SK-N-SH (cell line): ENCODE results near the gene SCN1B. TPM values are rescaled to one million over a fixed set of nuclear protein-coding genes. Genes with fewer than 3 reads are reported as not detected.

Experiments
- CTCF ChIA-PET: fragments of 300-600, 350-600 bp; formaldehyde crosslinking; extraction: SDS; loops from one replicate; lab custom pipeline; 2021; lab: Yijun Ruan, JAX
- POLR2A ChIA-PET: fragments of 350-600 bp; sonication (Branson Sonifier 250); formaldehyde crosslinking; extraction: SDS; loops from one replicate; lab custom pipeline; 2020; ENCODE audit warnings: antibody characterized with exemption, inconsistent platforms; lab: Yijun Ruan, JAX
- DNase-seq: peaks from one replicate; pipeline ENCODE4 v3.0.0; 2012
- H2AFZ ChIP-seq: fragments of 200-600 bp; sonication (generic); 2 replicates; pipeline ENCODE4 v1.8.1; 2016; ENCODE audit warnings: antibody characterized with exemption, mild to moderate bottlenecking, low read depth
- H3F3A ChIP-seq: fragments of 200-600 bp; sonication (generic); replicated peaks from 2 replicates; pipeline ENCODE3; 2016; ENCODE audit warnings: antibody characterized with exemption, mild to moderate bottlenecking; ENCODE audit not compliant: insufficient read depth
- H3K27ac ChIP-seq, 2 experiments: fragments of 200-500 bp in 1 of 2; fragments of 200-600 bp in 1 of 2; sonication (Bioruptor generic) in 1 of 2; sonication (generic), shearing (Covaris generic) in 1 of 2; 2 replicates each; pipeline versions ENCODE4 v1.5.1 to v1.6.1; 2014 to 2016; ENCODE audit warnings: low read depth in 2 of 2, inconsistent platforms in 1 of 2, low read length in 1 of 2, mild to moderate bottlenecking in 1 of 2, mixed read lengths in 1 of 2
- H3K27me3 ChIP-seq: fragments of 200-600 bp; sonication (generic), shearing (Covaris generic); 2 replicates; pipeline ENCODE4 v1.6.1; 2016; ENCODE audit warnings: mixed run types; ENCODE audit not compliant: insufficient read depth
- H3K36me3 ChIP-seq, 2 experiments: fragments of 200-500 bp in 1 of 2; fragments of 200-600 bp in 1 of 2; sonication (Bioruptor generic) in 1 of 2; sonication (generic) in 1 of 2; replicated peaks in 1 of 2; 2 replicates each; pipeline versions ENCODE3 to v1.5.1; 2014 to 2016; ENCODE audit warnings: low read length in 1 of 2, mild to moderate bottlenecking in 1 of 2; ENCODE audit not compliant: insufficient read depth in 2 of 2, control insufficient read depth in 1 of 2
- H3K4me1 ChIP-seq, 2 experiments: fragments of 200-500 bp in 1 of 2; fragments of 200-600 bp in 1 of 2; sonication (Bioruptor generic) in 1 of 2; sonication (generic), shearing (Covaris generic) in 1 of 2; 2 replicates each; pipeline versions ENCODE4 v1.5.1 to v1.6.1; 2014 to 2016; ENCODE audit warnings: low read depth in 1 of 2, low read length in 1 of 2, mixed run types in 1 of 2; ENCODE audit not compliant: insufficient read depth in 2 of 2, control insufficient read depth in 1 of 2
- H3K4me2 ChIP-seq: fragments of 200-600 bp; sonication (generic), shearing (Covaris generic); 2 replicates; pipeline ENCODE4 v1.6.1; 2017; ENCODE audit warnings: mixed run types
- H3K4me3 ChIP-seq, 2 experiments: fragments of 200-500 bp in 1 of 2; fragments of 200-600 bp in 1 of 2; sonication (Bioruptor generic) in 1 of 2; sonication (generic), shearing (Covaris generic) in 1 of 2; 2 replicates each; pipeline versions ENCODE4 v1.5.1 to v1.8.1; 2014 to 2016; ENCODE audit warnings: low read depth in 2 of 2, inconsistent platforms in 1 of 2, low read length in 1 of 2, mild to moderate bottlenecking in 1 of 2, mixed read lengths in 1 of 2, moderate library complexity in 1 of 2
- H3K79me2 ChIP-seq: fragments of 200-600 bp; sonication (generic); 2 replicates; pipeline ENCODE4 v1.8.1; 2017; ENCODE audit warnings: mild to moderate bottlenecking; ENCODE audit not compliant: insufficient read depth
- H3K9ac ChIP-seq: fragments of 200-600 bp; sonication (generic); 2 replicates; pipeline ENCODE4 v1.6.1; 2017; ENCODE audit warnings: mixed run types
- H3K9me2 ChIP-seq: fragments of 200-600 bp; sonication (generic); 2 replicates; pipeline ENCODE4 v1.6.1; 2017; ENCODE audit warnings: mixed run types
- H3K9me3 ChIP-seq: fragments of 200-600 bp; sonication (generic); 2 replicates; pipeline ENCODE4 v1.6.1; 2017; ENCODE audit warnings: mixed run types, mild to moderate bottlenecking, moderate library complexity
- H4K20me1 ChIP-seq: fragments of 200-600 bp; sonication (generic); 2 replicates; pipeline ENCODE4 v1.6.1; 2017; ENCODE audit warnings: mild to moderate bottlenecking, mixed run types; ENCODE audit not compliant: insufficient read depth
- ELF1 ChIP-seq: IDR thresholded peaks from 2 replicates; pipeline ENCODE4 v1.4.0; 2012
- EZH2phosphoT487 ChIP-seq: fragments of 200-600 bp; sonication (generic); IDR thresholded peaks from 2 replicates; pipeline ENCODE4 v1.6.1; 2017; ENCODE audit warnings: low read depth, mixed run types, mild to moderate bottlenecking, antibody characterized with exemption, moderate library complexity, borderline replicate concordance
- FOXJ3 ChIP-seq: sonication (generic); formaldehyde crosslinking; IDR thresholded peaks from 2 replicates; pipeline ENCODE4 v1.5.1; 2020; ENCODE audit warnings: mild to moderate bottlenecking, missing genetic modification reagents
- FOXM1 ChIP-seq: IDR thresholded peaks from 2 replicates; pipeline ENCODE4 v1.4.0; 2012; ENCODE audit warnings: low read depth, mild to moderate bottlenecking
- GABPA ChIP-seq: IDR thresholded peaks from 2 replicates; pipeline ENCODE4 v1.4.0; 2012; ENCODE audit warnings: low read depth, mild to moderate bottlenecking
- GATA2 ChIP-seq: sonication (generic); formaldehyde crosslinking; IDR thresholded peaks from 2 replicates; pipeline ENCODE4 v1.5.0; 2020; ENCODE audit warnings: mild to moderate bottlenecking, missing genetic modification reagents
- JUND ChIP-seq: IDR thresholded peaks from 2 replicates; pipeline ENCODE4 v1.4.0; 2012
- MEF2A ChIP-seq: IDR thresholded peaks from 2 replicates; pipeline ENCODE4 v1.4.0; 2012; ENCODE audit warnings: low read depth, borderline replicate concordance
- MXI1 ChIP-seq: IDR thresholded peaks from 2 replicates; pipeline ENCODE4 v1.6.1; 2012; ENCODE audit warnings: mild to moderate bottlenecking, low read depth, low read length, improper control_type of control experiment
- RCOR1 ChIP-seq: fragments of 150-350 bp; IDR thresholded peaks from 2 replicates; pipeline ENCODE4 v1.6.1; 2017; ENCODE audit warnings: antibody characterized with exemption, low read length
- RXRA ChIP-seq: IDR thresholded peaks from 2 replicates; pipeline ENCODE4 v1.4.0; 2012; ENCODE audit warnings: low read depth, mild to moderate bottlenecking, borderline replicate concordance
- TEAD4 ChIP-seq: IDR thresholded peaks from 2 replicates; pipeline ENCODE4 v1.4.0; 2012; ENCODE audit warnings: mild to moderate bottlenecking, borderline replicate concordance; ENCODE audit not compliant: insufficient read depth
- YY1 ChIP-seq: IDR thresholded peaks from 2 replicates; pipeline ENCODE4 v1.4.0; 2012; ENCODE audit warnings: low read depth, mild to moderate bottlenecking
- WGBS: methylation state at CpG from one replicate; pipeline ENCODE4 v1.1.6; 2017; ENCODE audit warnings: low lambda C conversion rate; 5-methylcytosine and 5-hydroxymethylcytosine counted together
- polyA plus RNA-seq, 3 experiments: library from polyadenylated mRNA; depleted of rRNA; stranded (reverse); fragments of >200 nt; gene quantifications; 2 replicates each; pipeline ENCODE4 v1.2.3, GENCODE V29; 2012
- TF ChIP-seq, protein P1 (sequence below): IDR thresholded peaks from 2 replicates; pipeline ENCODE4 v1.4.0; 2012; ENCODE audit warnings: low read depth, borderline replicate concordance
- TF ChIP-seq, protein P2 (sequence below): fragments of 150-350 bp; IDR thresholded peaks from 2 replicates; pipeline ENCODE4 v1.6.1; 2016; ENCODE audit warnings: mild to moderate bottlenecking, low read depth, low read length

The SCN1B gene
- polyA plus RNA-seq, 1 of the 3 experiments (the other 2 are of a cell fraction): 10.5 TPM

DNA sequence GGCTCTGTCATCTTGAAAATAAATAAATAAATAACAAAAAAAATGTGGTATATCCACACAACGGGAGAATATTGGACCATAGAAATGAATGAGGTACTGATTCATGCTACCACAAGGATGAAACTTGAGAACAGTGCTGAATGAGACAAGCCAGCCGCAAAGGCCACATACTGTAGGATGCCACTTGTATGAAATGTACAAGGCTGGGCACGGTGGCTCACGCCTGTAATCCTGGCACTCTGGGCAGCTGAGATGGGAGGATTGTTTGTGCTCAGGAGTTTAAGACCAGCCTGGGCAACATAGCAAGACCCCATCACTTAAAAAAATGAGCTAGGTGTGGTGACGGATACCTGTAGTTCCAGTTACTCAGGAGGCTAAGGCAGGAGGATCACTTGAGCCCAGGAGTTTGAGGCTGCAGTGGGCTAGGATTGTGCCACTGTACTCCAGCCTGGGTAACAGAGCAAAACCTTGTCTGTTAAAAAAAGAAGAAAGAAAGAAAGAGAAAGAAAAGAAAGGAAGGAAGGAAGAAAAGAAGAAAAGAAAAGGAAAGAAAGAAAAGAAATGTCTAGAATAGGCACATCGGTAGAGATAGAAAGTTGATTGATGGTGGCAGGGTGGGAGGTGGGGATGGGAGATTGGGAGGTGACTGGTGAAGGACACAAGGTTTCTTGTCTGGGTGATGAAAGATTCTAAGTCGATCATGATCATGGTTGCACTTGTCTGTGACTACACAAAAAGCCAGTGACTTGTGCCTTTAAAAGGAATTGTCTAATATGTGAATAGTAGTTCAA is 31.5 kb downstream of the SCN1B start:
- Histone ChIP-seq H3K4me3 (no peak overlapping the region), H2AFZ (no peak overlapping the region), H3K4me2 (no peak overlapping the region), H3K36me3 (no peaks in the 10 kb centered on the region), H3K27me3 (peaks cover 36% of the 10 kb centered on the region; the same call in 1 of the 2 replicates), H3K9ac (no peak overlapping the region), H4K20me1 (no peaks in the 10 kb centered on the region), H3K4me1 (no peaks in the 10 kb centered on the region), H3K79me2 (no peaks in the 10 kb centered on the region), H3K9me2 (no peaks in the 10 kb centered on the region), H3K9me3 (no peaks in the 10 kb centered on the region), H3K27ac (no peak overlapping the region), H3F3A (no peaks in the 10 kb centered on the region)
- ChIA-PET CTCF (interaction anchor here (1.0 to 1.5 kb wide), 4 partner anchors 17 to 79 kb away, joined by 3 to 5 read pairs (median 4); no protein-coding TSS in a partner anchor), POLR2A (no interaction called here)
- no peak for DNase-seq
- WGBS: 34% methylated on average over 7 of the region's 7 CpGs
- TF ChIP-seq, protein P1, sequence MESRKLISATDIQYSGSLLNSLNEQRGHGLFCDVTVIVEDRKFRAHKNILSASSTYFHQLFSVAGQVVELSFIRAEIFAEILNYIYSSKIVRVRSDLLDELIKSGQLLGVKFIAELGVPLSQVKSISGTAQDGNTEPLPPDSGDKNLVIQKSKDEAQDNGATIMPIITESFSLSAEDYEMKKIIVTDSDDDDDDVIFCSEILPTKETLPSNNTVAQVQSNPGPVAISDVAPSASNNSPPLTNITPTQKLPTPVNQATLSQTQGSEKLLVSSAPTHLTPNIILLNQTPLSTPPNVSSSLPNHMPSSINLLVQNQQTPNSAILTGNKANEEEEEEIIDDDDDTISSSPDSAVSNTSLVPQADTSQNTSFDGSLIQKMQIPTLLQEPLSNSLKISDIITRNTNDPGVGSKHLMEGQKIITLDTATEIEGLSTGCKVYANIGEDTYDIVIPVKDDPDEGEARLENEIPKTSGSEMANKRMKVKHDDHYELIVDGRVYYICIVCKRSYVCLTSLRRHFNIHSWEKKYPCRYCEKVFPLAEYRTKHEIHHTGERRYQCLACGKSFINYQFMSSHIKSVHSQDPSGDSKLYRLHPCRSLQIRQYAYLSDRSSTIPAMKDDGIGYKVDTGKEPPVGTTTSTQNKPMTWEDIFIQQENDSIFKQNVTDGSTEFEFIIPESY: no peak
- TF ChIP-seq EZH2phosphoT487 (no peak), GABPA (no peak), FOXM1 (no peak), ELF1 (no peak), GATA2 (CRISPR knock-in tag) (no peak), TEAD4 (no peak), RXRA (no peak)

DNA sequence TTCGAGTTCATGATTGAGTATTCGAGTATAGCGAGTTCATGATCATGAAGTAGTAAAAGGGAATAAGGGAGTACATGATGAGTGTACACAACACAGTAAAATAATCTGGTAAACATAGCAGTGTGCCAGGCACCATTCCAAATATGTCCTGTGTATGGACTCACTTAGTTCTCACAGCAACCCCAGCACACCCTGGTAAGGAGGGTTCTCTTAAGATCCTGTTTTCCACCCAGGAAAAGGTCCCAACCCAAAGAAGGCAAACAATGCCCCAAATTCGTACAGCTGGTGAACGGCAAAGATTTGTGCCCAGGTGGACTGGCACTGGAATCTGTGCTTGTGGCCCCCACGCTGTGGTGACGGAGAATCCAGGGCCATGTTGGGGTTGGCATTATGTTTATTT is 32.7 kb downstream of the SCN1B start:
- POLR2A ChIA-PET: no interaction called here
- H2AFZ ChIP-seq: no peak overlapping the region

More for the DNA sequence above, 32.7 kb downstream of the SCN1B start:
- 30% methylated on average over 7 of the region's 7 CpGs for WGBS
- TF ChIP-seq MEF2A (no peak), YY1 (no peak), FOXJ3 (CRISPR knock-in tag) (no peak), JUND (no peak), RXRA (no peak), MXI1 (no peak), EZH2phosphoT487 (no peak), RCOR1 (no peak)
- TF ChIP-seq, protein P2, sequence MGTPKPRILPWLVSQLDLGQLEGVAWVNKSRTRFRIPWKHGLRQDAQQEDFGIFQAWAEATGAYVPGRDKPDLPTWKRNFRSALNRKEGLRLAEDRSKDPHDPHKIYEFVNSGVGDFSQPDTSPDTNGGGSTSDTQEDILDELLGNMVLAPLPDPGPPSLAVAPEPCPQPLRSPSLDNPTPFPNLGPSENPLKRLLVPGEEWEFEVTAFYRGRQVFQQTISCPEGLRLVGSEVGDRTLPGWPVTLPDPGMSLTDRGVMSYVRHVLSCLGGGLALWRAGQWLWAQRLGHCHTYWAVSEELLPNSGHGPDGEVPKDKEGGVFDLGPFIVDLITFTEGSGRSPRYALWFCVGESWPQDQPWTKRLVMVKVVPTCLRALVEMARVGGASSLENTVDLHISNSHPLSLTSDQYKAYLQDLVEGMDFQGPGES: no peak
- CTCF ChIA-PET: interaction anchor here (0.9 to 1.5 kb wide), 4 partner anchors 9 to 78 kb away, joined by 3 to 5 read pairs (median 4); partner anchors contain the start of gene LGI4
- Histone ChIP-seq H3F3A (no peaks in the 10 kb centered on the region), H3K9me3 (no peaks in the 10 kb centered on the region), H3K79me2 (no peaks in the 10 kb centered on the region), H3K9ac (no peak overlapping the region), H3K27me3 (peaks cover 32% of the 10 kb centered on the region; the same call in 1 of the 2 replicates), H3K27ac (no peak overlapping the region), H4K20me1 (no peaks in the 10 kb centered on the region), H3K9me2 (no peaks in the 10 kb centered on the region), H3K4me1 (no peaks in the 10 kb centered on the region), H3K4me3 (no peak overlapping the region), H3K4me2 (no peak overlapping the region), H3K36me3 (no peaks in the 10 kb centered on the region)
- DNase-seq: no peak
